ENCODE measurements around the gene KMO.

The KMO gene

GRCh38 chr1:241520080-241520465 is 12.1 kb upstream of the KMO start:
- H3K27ac Mint-ChIP-seq (ENCODE audit: low read depth), result no peak overlapping the region
- DNase-seq (ENCODE audit: low spot score in 2 of 2) (no peak), ATAC-seq (replicated peaks; ENCODE audit: extremely low read depth, poor library complexity, severe bottlenecking) (no peak)
- H3K4me1 Mint-ChIP-seq, result peaks cover 5% of the 10 kb centered on the region
- H3K9me3 Mint-ChIP-seq, result no peaks in the 10 kb centered on the region
- H3K27me3 Mint-ChIP-seq, result peaks cover 38% of the 10 kb centered on the region
- peaks cover 4% of the 10 kb centered on the region for H3K36me3 Mint-ChIP-seq (ENCODE audit: insufficient read depth)
- no peak overlapping the region for H3K4me3 Mint-ChIP-seq

DNA sequence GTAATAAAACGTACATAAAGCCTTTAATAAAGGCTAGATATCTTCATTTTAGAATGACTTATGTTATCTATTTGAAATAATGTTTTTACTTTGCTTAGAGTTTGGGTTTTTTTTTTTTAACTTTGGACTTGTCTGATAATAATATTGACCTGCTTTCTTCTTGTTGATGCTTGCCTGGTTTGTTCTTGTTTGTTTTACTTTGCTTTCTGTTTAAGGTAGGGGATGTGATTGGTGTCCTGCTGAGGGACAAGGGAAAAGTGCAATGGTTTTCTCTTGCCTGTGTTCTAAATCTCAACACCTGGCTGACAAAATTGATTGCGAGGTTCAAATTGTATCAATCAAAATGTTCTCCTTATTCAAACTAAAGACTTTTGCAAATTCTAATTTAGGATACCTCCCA is 10.5 kb upstream of the KMO start:
- DNase-seq (ENCODE audit: low spot score in 2 of 2), result no peak
- ATAC-seq (replicated peaks; ENCODE audit: extremely low read depth, poor library complexity, severe bottlenecking), result no peak
- Mint-ChIP-seq H3K4me1 (peaks cover 5% of the 10 kb centered on the region), H3K27ac (ENCODE audit: low read depth) (no peak overlapping the region), H3K4me3 (no peak overlapping the region), H3K36me3 (ENCODE audit: insufficient read depth) (peaks cover 2% of the 10 kb centered on the region), H3K27me3 (peaks cover 49% of the 10 kb centered on the region), H3K9me3 (no peaks in the 10 kb centered on the region)

DNA sequence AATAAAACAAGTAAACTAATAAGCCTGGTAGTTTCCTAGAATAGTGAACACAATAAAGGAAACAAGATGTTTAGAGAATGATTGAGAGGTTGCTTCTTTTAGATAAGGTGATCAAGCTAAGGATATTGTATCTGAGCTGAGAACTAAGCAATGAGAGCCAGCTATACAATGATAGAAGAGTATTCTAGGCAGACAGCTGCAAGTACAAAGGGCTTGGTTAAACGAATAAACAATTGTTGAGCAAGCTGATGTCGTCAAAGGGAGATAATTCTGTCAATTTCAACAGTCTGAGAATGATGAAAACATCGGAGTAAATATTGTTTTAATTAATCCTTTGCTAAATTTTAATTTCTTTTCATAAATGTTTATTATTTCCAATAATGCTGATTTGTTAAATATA is 7.2 kb upstream of the KMO start:
- ATAC-seq (replicated peaks; ENCODE audit: extremely low read depth, poor library complexity, severe bottlenecking), result no peak
- no peaks in the 10 kb centered on the region for H3K9me3 Mint-ChIP-seq
- no peak overlapping the region for H3K27ac Mint-ChIP-seq (ENCODE audit: low read depth)
- H3K27me3 Mint-ChIP-seq, result peaks cover 49% of the 10 kb centered on the region
- H3K36me3 Mint-ChIP-seq (ENCODE audit: insufficient read depth), result no peaks in the 10 kb centered on the region
- H3K4me1 Mint-ChIP-seq, result no peaks in the 10 kb centered on the region
- H3K4me3 Mint-ChIP-seq, result no peak overlapping the region
- no peak for DNase-seq (ENCODE audit: low spot score in 2 of 2)

DNA sequence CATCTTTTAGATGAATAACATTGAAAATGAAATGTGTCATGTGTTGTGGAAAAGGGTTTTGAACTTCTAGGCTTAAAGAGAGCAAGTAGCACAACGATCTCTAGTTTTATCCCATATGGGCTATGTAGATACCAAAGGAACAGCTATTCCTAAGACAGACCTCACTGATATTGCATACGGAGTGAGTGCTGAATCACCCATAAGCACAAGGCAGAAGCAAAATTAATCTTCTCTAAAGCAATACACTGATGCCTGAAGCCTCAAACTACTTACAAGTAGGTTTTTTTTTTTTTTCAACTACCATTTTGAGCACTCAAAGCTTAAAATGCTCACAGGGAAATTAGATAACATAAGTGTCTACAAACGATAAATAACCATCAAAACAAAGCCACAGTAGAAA is 5.0 kb upstream of the KMO start:
- no peak overlapping the region for H3K4me3 Mint-ChIP-seq
- DNase-seq (ENCODE audit: low spot score in 2 of 2) (no peak), ATAC-seq (replicated peaks; ENCODE audit: extremely low read depth, poor library complexity, severe bottlenecking) (no peak)
- H3K36me3 Mint-ChIP-seq (ENCODE audit: insufficient read depth), result peaks cover 4% of the 10 kb centered on the region
- no peak overlapping the region for H3K27ac Mint-ChIP-seq (ENCODE audit: low read depth)
- peaks cover 13% of the 10 kb centered on the region for H3K4me1 Mint-ChIP-seq
- peaks cover 41% of the 10 kb centered on the region for H3K27me3 Mint-ChIP-seq
- H3K9me3 Mint-ChIP-seq, result no peaks in the 10 kb centered on the region

DNA sequence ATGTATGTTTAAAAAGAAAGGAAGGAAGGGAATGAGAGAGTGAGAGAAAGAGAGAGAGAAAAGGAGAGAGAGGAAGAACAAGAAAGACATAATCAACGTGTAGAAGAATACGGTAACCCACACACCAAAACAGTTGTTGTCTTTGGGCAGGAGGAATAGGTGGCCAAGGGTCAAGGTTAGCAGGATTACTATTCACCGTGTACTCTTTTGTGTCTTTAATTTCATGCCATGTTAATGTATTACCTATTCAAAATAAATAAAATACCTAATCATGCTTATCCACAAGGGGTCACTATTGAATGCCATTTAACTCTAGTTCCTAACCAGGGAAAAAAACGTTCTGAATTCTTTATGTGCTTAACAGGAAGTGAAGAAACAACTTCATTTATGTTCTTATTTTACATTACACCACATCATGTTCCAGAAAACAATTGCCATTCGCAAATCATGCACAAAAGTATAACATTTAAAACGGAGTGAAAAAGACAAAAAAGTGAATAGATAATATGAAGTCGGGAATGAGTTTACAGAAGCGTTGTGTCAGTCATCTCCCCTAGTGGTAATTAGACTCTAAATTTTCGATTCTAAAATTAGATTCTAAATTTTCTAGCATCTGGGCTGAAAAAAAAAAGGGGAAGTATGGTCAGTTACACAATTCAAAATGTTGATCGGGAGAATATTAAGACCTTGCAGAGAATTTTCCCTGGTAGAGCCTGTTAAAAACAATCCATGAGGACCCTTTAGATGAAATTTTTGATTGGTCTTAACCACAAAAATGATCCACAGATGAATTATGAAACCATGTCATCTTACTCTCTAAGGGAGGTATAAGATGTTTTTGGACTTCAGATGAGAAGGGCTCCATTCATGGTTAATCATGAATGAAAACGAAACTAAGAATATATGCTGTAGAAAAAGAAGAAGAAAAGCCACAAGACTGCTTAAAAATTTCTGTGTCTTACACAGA is 700 bp upstream of the KMO start:
- ATAC-seq (replicated peaks; ENCODE audit: extremely low read depth, poor library complexity, severe bottlenecking) (peak; percentile 75), DNase-seq (ENCODE audit: low spot score in 2 of 2) (no peak)
- Mint-ChIP-seq H3K9me3 (no peaks in the 10 kb centered on the region), H3K27me3 (no peaks in the 10 kb centered on the region), H3K4me1 (peaks cover 13% of the 10 kb centered on the region), H3K27ac (ENCODE audit: low read depth) (peak overlapping the region; percentile 83), H3K36me3 (ENCODE audit: insufficient read depth) (peaks cover 4% of the 10 kb centered on the region), H3K4me3 (peak overlapping the region; percentile 91)

GRCh38 chr1:241532864-241533263 is 686 bp downstream of the KMO start:
- Mint-ChIP-seq H3K27ac (ENCODE audit: low read depth) (no peak overlapping the region), H3K4me1 (peaks cover 13% of the 10 kb centered on the region), H3K36me3 (ENCODE audit: insufficient read depth) (peaks cover 4% of the 10 kb centered on the region), H3K9me3 (no peaks in the 10 kb centered on the region), H3K4me3 (no peak overlapping the region), H3K27me3 (no peaks in the 10 kb centered on the region)
- ATAC-seq (replicated peaks; ENCODE audit: extremely low read depth, poor library complexity, severe bottlenecking) (no peak), DNase-seq (ENCODE audit: low spot score in 2 of 2) (no peak)

- Mint-ChIP-seq H3K27ac (ENCODE audit: low read depth) (no peak overlapping the region), H3K27me3 (no peaks in the 10 kb centered on the region)
- no peak for DNase-seq (ENCODE audit: low spot score in 2 of 2)
Observed at GRCh38 chr1:241533326-241534115, 1.3 kb downstream of the KMO start.

GRCh38 chr1:241536304-241536703 is 4.1 kb downstream of the KMO start:
- no peak overlapping the region for H3K4me3 Mint-ChIP-seq
- H3K27me3 Mint-ChIP-seq, result peaks cover 17% of the 10 kb centered on the region
- H3K27ac Mint-ChIP-seq (ENCODE audit: low read depth), result no peak overlapping the region
- peaks cover 7% of the 10 kb centered on the region for H3K4me1 Mint-ChIP-seq
- ATAC-seq (replicated peaks; ENCODE audit: extremely low read depth, poor library complexity, severe bottlenecking) (no peak), DNase-seq (ENCODE audit: low spot score in 2 of 2) (no peak)
- H3K36me3 Mint-ChIP-seq (ENCODE audit: insufficient read depth), result peaks cover 4% of the 10 kb centered on the region
- no peaks in the 10 kb centered on the region for H3K9me3 Mint-ChIP-seq

More at GRCh38 chr1:241533326-241534115, 1.3 kb downstream of the KMO start:
- Mint-ChIP-seq H3K4me1 (peaks cover 13% of the 10 kb centered on the region), H3K4me3 (no peak overlapping the region), H3K36me3 (ENCODE audit: insufficient read depth) (peaks cover 4% of the 10 kb centered on the region), H3K9me3 (no peaks in the 10 kb centered on the region)
- no peak for ATAC-seq (replicated peaks; ENCODE audit: extremely low read depth, poor library complexity, severe bottlenecking)

DNA sequence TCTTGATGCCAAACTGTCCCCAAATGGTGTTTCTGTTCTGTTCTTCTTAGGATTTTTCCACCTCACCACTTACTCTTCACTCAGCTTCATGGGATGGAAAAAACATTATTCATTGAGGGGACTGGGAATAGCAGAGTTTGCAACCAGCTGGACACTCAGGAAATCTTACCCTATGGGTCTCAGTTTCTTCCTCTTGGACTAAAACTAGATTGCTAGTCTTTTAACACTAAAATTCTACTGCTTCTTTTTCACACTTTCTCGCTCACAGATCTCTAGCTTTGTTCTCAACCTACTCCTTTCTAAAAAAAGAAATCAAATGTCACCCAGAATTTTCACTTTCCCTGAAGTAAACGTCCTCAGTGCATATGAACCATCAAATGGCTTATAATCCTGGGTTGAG is 4.8 kb downstream of the KMO start:
- H3K4me1 Mint-ChIP-seq, result peaks cover under 1% of the 10 kb centered on the region
- H3K9me3 Mint-ChIP-seq, result no peaks in the 10 kb centered on the region
- ATAC-seq (replicated peaks; ENCODE audit: extremely low read depth, poor library complexity, severe bottlenecking) (no peak), DNase-seq (ENCODE audit: low spot score in 2 of 2) (no peak)
- peaks cover 19% of the 10 kb centered on the region for H3K27me3 Mint-ChIP-seq
- no peak overlapping the region for H3K27ac Mint-ChIP-seq (ENCODE audit: low read depth)
- no peaks in the 10 kb centered on the region for H3K36me3 Mint-ChIP-seq (ENCODE audit: insufficient read depth)
- H3K4me3 Mint-ChIP-seq, result no peak overlapping the region

GRCh38 chr1:241542199-241542907 is 10.2 kb downstream of the KMO start:
- Mint-ChIP-seq H3K4me3 (no peak overlapping the region), H3K27ac (ENCODE audit: low read depth) (no peak overlapping the region), H3K4me1 (no peaks in the 10 kb centered on the region), H3K27me3 (peaks cover 41% of the 10 kb centered on the region), H3K9me3 (no peaks in the 10 kb centered on the region), H3K36me3 (ENCODE audit: insufficient read depth) (no peaks in the 10 kb centered on the region)
- DNase-seq (ENCODE audit: low spot score in 2 of 2) (no peak), ATAC-seq (replicated peaks; ENCODE audit: extremely low read depth, poor library complexity, severe bottlenecking) (no peak)

- Mint-ChIP-seq H3K4me3 (no peak overlapping the region), H3K36me3 (ENCODE audit: insufficient read depth) (peaks cover 5% of the 10 kb centered on the region), H3K27ac (ENCODE audit: low read depth) (no peak overlapping the region)
Observed at GRCh38 chr1:241548008-241548407, 15.8 kb downstream of the KMO start.

GRCh38 chr1:241550318-241550717 is 18.1 kb downstream of the KMO start:
- H3K27ac Mint-ChIP-seq (ENCODE audit: low read depth), result no peak overlapping the region
- DNase-seq (ENCODE audit: low spot score in 2 of 2) (no peak), ATAC-seq (replicated peaks; ENCODE audit: extremely low read depth, poor library complexity, severe bottlenecking) (no peak)
- peaks cover 19% of the 10 kb centered on the region for H3K27me3 Mint-ChIP-seq
- H3K4me1 Mint-ChIP-seq, result peaks cover 12% of the 10 kb centered on the region
- no peaks in the 10 kb centered on the region for H3K9me3 Mint-ChIP-seq
- no peak overlapping the region for H3K4me3 Mint-ChIP-seq
- peaks cover 5% of the 10 kb centered on the region for H3K36me3 Mint-ChIP-seq (ENCODE audit: insufficient read depth)

More at GRCh38 chr1:241548008-241548407, 15.8 kb downstream of the KMO start:
- Mint-ChIP-seq H3K9me3 (no peaks in the 10 kb centered on the region), H3K4me1 (peaks cover 12% of the 10 kb centered on the region), H3K27me3 (peaks cover 22% of the 10 kb centered on the region)
- no peak for DNase-seq (ENCODE audit: low spot score in 2 of 2)
- ATAC-seq (replicated peaks; ENCODE audit: extremely low read depth, poor library complexity, severe bottlenecking), result no peak

All from central memory CD8-positive, alpha-beta T cell (primary cell).